GM19193 (cell line): ENCODE data around the gene IDI2.

Experiments used
- POLR2A ChIP-seq: IDR thresholded peaks from 4 replicates; pipeline ENCODE4 v1.6.1; 2011; ENCODE audit not compliant: insufficient read depth, insufficient read length; ENCODE audit errors: extremely low read depth

IDI2 gene

DNA sequence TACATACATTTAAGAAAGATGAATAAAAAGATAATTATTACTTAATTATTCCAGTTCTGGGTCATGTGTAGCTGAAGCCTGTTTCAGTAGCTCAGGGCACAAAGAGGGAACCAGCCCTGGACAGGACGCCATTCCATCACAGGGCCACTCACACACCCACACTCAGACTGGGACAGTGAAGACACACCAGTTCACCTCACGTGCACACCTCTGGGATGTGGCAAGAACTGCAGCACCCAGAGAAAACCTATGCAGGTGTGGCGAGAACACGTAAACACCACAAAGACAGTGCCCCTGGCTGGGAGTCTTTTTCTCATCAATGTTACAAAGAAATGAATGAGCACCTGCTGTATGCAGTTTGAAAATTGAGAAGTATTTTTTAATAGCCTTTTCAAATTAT lies 24.9 kb upstream of the IDI2 start:
- peak; percentile 14 for TF ChIP-seq POLR2A

GRCh38 chr10:1050145-1050544 lies 24.5 kb upstream of the IDI2 start:
- no peak for TF ChIP-seq POLR2A

GRCh38 chr10:1049425-1049958 lies 23.8 kb upstream of the IDI2 start:
- no peak for TF ChIP-seq POLR2A

DNA sequence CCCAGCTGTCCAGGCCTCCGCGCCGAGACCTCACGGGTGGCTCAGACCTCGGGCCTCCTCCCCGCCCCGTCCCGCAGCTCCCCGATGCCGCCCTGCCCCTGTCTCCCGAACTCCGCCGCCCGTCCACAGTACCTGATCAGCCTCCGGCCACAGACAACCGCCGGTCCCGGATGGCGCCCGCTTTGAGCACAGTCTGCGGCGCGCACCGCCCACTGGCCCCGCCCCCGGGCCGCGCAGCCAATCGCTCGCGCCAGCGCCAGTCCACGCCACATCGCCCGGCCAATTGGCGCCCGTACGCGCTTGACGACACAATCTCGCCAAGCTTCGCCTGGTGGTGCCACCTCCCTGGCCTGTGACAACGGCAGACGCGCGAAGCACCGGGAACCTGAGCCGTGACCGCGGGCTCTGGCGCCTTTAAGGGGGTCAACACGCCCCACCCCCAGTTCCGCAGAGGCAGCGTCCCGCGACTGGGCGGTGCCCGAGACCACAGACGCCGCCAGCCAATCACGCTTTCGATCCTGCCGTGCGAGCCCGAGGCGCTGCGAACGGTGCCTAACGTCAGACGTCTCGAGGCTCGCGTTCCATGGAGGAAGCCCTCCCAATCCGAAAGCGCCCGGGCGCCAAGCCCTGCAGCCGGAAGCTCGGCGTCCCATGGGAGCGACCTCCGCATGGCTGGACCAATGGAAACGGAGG lies 23.2 kb upstream of the IDI2 start, which contains the start of gene IDI1:
Gene IDI1 (minus strand): TSS at position 388 of the 693 bp plus-strand sequence. CDS start 116 bp downstream, at position 272.
- TF ChIP-seq POLR2A: peak; percentile 99

DNA sequence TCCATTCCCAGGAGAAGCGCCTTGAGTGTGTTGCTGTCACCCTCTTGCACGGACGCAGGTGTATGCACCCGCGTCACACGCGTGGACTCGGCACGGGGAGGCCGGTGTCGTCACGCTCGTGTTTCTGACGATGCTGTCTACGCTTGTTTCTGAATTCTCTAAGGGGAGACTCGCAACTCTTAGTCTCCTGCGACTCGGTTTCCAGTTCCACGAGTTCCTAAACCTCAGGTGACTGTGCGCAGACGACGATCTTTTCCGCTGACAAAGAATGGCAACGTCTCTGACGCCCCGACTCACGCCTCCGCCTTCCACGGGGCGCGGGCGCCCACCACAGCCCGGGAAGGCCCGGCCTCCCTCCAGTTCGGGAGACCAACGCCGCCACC lies 22.7 kb upstream of the IDI2 start:
- no peak for TF ChIP-seq POLR2A

GRCh38 chr10:1047937-1048336 lies 22.3 kb upstream of the IDI2 start:
- no peak for TF ChIP-seq POLR2A

GRCh38 chr10:1045415-1045814 lies 19.8 kb upstream of the IDI2 start:
- TF ChIP-seq POLR2A: no peak

- no peak for TF ChIP-seq POLR2A
Measured at GRCh38 chr10:1044964-1045363, 19.3 kb upstream of the IDI2 start.

- no peak for TF ChIP-seq POLR2A
Measured at GRCh38 chr10:1044146-1044545, 18.5 kb upstream of the IDI2 start.

GRCh38 chr10:1043532-1043995 lies 17.9 kb upstream of the IDI2 start:
- peak; percentile 24 for TF ChIP-seq POLR2A

DNA sequence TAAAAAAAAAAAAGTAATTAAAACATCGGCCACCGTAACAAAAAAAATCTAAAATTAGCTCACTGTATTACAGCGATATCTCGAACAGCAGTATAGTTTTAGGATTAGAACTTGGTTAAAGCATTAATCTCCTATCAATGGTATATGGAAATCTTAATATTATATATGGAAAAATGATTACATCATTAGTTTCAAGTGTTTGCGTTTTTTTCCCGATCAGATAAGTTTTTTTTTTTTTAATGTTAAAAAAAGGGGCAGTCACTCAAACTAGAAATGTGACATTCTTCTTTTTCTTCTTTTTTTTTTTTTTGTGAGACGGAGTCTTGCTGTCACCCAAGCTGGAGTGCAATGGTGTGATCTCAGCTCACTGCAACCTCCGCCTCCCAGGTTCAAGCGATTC lies 15.9 kb upstream of the IDI2 start:
- TF ChIP-seq POLR2A: no peak

DNA sequence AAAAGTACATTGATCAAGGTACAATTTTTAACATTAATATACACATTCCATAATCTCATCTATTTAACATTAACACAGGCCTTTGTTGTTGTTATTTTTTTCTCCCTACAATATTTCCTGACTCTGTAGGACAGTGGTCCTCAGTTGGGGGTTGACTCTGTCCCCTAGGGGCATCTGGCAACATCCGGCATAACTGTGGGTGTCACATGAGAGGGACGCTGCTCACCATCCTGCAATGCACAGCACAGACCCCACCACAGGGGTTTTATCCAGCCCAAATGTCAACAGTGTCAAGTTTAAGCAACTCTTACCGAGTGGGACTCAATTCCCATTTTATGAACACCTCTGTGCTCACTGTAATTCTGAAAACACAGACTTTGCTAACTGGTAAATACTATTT lies 14.5 kb upstream of the IDI2 start:
- TF ChIP-seq POLR2A: no peak

- TF ChIP-seq POLR2A: no peak
Measured at GRCh38 chr10:1037098-1037497, 11.4 kb upstream of the IDI2 start.

DNA sequence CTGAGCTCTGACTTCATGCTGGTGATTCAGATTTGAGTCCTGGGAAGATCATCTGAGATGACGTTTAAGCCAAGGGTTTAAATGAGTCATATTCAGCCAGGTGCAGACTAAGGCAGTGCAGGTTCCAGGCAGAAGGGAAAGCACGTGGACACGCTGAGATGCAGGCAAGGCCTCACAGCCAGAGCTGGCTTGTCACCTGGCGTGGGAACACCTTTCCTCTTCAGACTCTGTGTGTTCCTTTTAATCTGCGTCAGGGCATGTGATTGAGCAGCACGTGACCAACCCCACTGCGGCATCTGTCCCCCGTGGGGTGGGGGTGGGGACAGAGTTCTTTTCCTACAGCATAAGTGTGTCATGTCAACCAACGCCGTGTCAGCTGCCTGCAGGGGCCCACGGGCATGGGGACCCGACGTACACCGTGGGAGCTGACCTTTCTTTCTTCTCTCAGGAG lies 10.7 kb upstream of the IDI2 start:
- peak; percentile 22 for TF ChIP-seq POLR2A

GRCh38 chr10:1035201-1035600 lies 9.5 kb upstream of the IDI2 start:
- TF ChIP-seq POLR2A: no peak

GRCh38 chr10:1034758-1035157 lies 9.1 kb upstream of the IDI2 start:
- TF ChIP-seq POLR2A: no peak

- TF ChIP-seq POLR2A: no peak
Measured at GRCh38 chr10:1033601-1034000, 7.9 kb upstream of the IDI2 start.

- TF ChIP-seq POLR2A: no peak
Measured at GRCh38 chr10:1029838-1030237, 4.2 kb upstream of the IDI2 start.

GRCh38 chr10:1026578-1026977 lies 919 bp upstream of the IDI2 start:
- TF ChIP-seq POLR2A: no peak
